Natural killer cell (primary cell): ENCODE results near the gene CDC42BPA. TPM values are rescaled to one million over a fixed set of nuclear protein-coding genes. Genes with fewer than 3 reads are reported as not detected.

ENCODE experiments used
- ATAC-seq, 3 donors: fragments of 150-1000 bp in 2 of 3; fragments of 200-7000 bp in 1 of 3; cut with Tn5 transposase; 1 replicate in 1 of 3; 2 replicates in 2 of 3; pipeline ENCODE4 v1.10.0; 2021; ENCODE audit warnings: mild to moderate bottlenecking in 2 of 3, moderate library complexity in 2 of 3
- DNase-seq, 2 donors: peaks; one replicate each; pipeline versions ENCODE4 v3.0.0 to v3.0.0-alpha.2; 2013 to 2021; ENCODE audit warnings: mixed read lengths in 1 of 2
- H3K27ac ChIP-seq: one replicate; pipeline ENCODE4 v1.5.1; 2013; ENCODE audit warnings: mild to moderate bottlenecking, low read length
- H3K27me3 ChIP-seq: one replicate; pipeline ENCODE4 v1.6.1; 2013; ENCODE audit warnings: low read length; ENCODE audit not compliant: control insufficient read depth, insufficient read depth
- H3K36me3 ChIP-seq: one replicate; pipeline ENCODE4 v1.6.1; 2013; ENCODE audit warnings: low read length; ENCODE audit not compliant: control insufficient read depth, insufficient read depth
- H3K4me1 ChIP-seq: one replicate; pipeline ENCODE4 v1.6.1; 2013; ENCODE audit warnings: low read length; ENCODE audit not compliant: control insufficient read depth, insufficient read depth
- H3K4me3 ChIP-seq: one replicate; pipeline ENCODE4 v1.5.1; 2013; ENCODE audit warnings: low read length
- H3K9me3 ChIP-seq: one replicate; pipeline ENCODE4 v1.6.1; 2013; ENCODE audit warnings: low read length; ENCODE audit not compliant: control insufficient read depth, insufficient read depth
- H3K27ac Mint-ChIP-seq, 2 donors: one replicate each; pipeline ENCODE4 v1.8.0; 2022; ENCODE audit warnings: mild to moderate bottlenecking in 2 of 2, mixed read lengths in 2 of 2, moderate library complexity in 1 of 2
- H3K27me3 Mint-ChIP-seq, 2 donors: one replicate each; pipeline ENCODE4 v1.8.0; 2022; ENCODE audit warnings: low read depth in 2 of 2, mixed read lengths in 2 of 2
- H3K36me3 Mint-ChIP-seq: one replicate; pipeline ENCODE4 v1.8.0; 2022; ENCODE audit warnings: mixed read lengths
- H3K4me1 Mint-ChIP-seq, 2 donors: one replicate each; pipeline ENCODE4 v1.8.0; 2022; ENCODE audit warnings: mixed read lengths in 2 of 2
- H3K4me3 Mint-ChIP-seq: one replicate; pipeline ENCODE4 v1.8.0; 2022; ENCODE audit warnings: mild to moderate bottlenecking, moderate library complexity, mixed read lengths
- H3K9me3 Mint-ChIP-seq, 2 donors: one replicate each; pipeline ENCODE4 v1.8.0; 2022; ENCODE audit warnings: mixed read lengths in 2 of 2
- CTCF ChIP-seq: fragments of 200-600 bp; IDR thresholded peaks from one replicate; pipeline ENCODE4 v1.8.0; 2022; ENCODE audit warnings: antibody characterized with exemption
- WGBS: methylation state at CpG from one replicate; pipeline ENCODE4 v1.1.7; 2013; ENCODE audit warnings: missing lambda C conversion rate; ENCODE audit not compliant: insufficient coverage; 5-methylcytosine and 5-hydroxymethylcytosine counted together
- intact Hi-C: fragments of 100-400 bp; cut with micrococcal nuclease; formaldehyde crosslinking; loops from one replicate; pipeline ENCODE4 v1.14.2; 2022
- total RNA-seq, 4 donors: library from RNA; stranded (reverse); fragments of 120-200 nt in 1 of 4; gene quantifications; one replicate each; pipeline versions ENCODE4 v1.2.3 to v1.2.4, GENCODE V29; 2013 to 2022

CDC42BPA gene
- total RNA-seq, 3 donors from 2014 or later (not counting 1 experiment from before 2014, with no cell fraction given): 0.14 to 2.4 (median 0.77) TPM

- Mint-ChIP-seq H3K9me3 (no peaks in the 10 kb centered on the region), H3K27me3 (peaks cover 0 to 7% of the 10 kb centered on the region in 2 donors), H3K4me1 (no peaks in the 10 kb centered on the region), H3K36me3 (no peaks in the 10 kb centered on the region), H3K27ac (no peak overlapping the region), H3K4me3 (no peak overlapping the region)
- intact Hi-C loops: no loop called here
- H3K27ac ChIP-seq: no peak overlapping the region
- 80% methylated on average over 1 of the region's 4 CpGs for WGBS
- no peak for TF ChIP-seq CTCF
- H3K4me1 ChIP-seq: no peaks in the 10 kb centered on the region
- no peaks in the 10 kb centered on the region for H3K36me3 ChIP-seq
- H3K4me3 ChIP-seq: no peak overlapping the region
- no peak for DNase-seq
- no peaks in the 10 kb centered on the region for H3K27me3 ChIP-seq
- no peak for ATAC-seq
- no peaks in the 10 kb centered on the region for H3K9me3 ChIP-seq
Observed at GRCh38 chr1:227071895-227072587, 246.3 kb downstream of the CDC42BPA start.

GRCh38 chr1:227070638-227071285 is 247.5 kb downstream of the CDC42BPA start:
- Mint-ChIP-seq H3K27ac (no peak overlapping the region), H3K27me3 (peaks cover under 1 to 6% of the 10 kb centered on the region in 2 donors), H3K36me3 (no peaks in the 10 kb centered on the region), H3K4me3 (no peak overlapping the region), H3K9me3 (no peaks in the 10 kb centered on the region), H3K4me1 (no peaks in the 10 kb centered on the region)
- Histone ChIP-seq H3K4me1 (no peaks in the 10 kb centered on the region), H3K27me3 (no peaks in the 10 kb centered on the region), H3K9me3 (no peaks in the 10 kb centered on the region), H3K36me3 (no peaks in the 10 kb centered on the region), H3K27ac (no peak overlapping the region), H3K4me3 (no peak overlapping the region)
- DNase-seq: no peak
- intact Hi-C loops: no loop called here
- ATAC-seq: no peak
- 88% methylated on average over 3 of the region's 4 CpGs for WGBS
- no peak for TF ChIP-seq CTCF

GRCh38 chr1:227069490-227069889 is 248.8 kb downstream of the CDC42BPA start:
- WGBS: 100% methylated on average over 2 of the region's 2 CpGs
- DNase-seq (no peak), ATAC-seq (no peak)
- H3K9me3 Mint-ChIP-seq: no peaks in the 10 kb centered on the region
- intact Hi-C loops: no loop called here
- H3K4me1 Mint-ChIP-seq: no peaks in the 10 kb centered on the region
- no peaks in the 10 kb centered on the region for H3K36me3 Mint-ChIP-seq
- TF ChIP-seq CTCF: no peak
- no peaks in the 10 kb centered on the region for H3K36me3 ChIP-seq
- H3K4me1 ChIP-seq: no peaks in the 10 kb centered on the region
- no peak overlapping the region for H3K27ac ChIP-seq
- peaks cover 9% of the 10 kb centered on the region in 2 donors for H3K27me3 Mint-ChIP-seq
- no peaks in the 10 kb centered on the region for H3K9me3 ChIP-seq
- no peak overlapping the region for H3K4me3 Mint-ChIP-seq
- H3K27ac Mint-ChIP-seq: no peak overlapping the region
- H3K27me3 ChIP-seq: no peaks in the 10 kb centered on the region
- H3K4me3 ChIP-seq: no peak overlapping the region
